ENCODE results near the gene TMEM181. TPM values are rescaled to one million over a fixed set of nuclear protein-coding genes. Genes with fewer than 3 reads are reported as not detected.

The TMEM181 gene
- total RNA-seq, 1 donor from 2014 or later = 37.9 TPM

DNA sequence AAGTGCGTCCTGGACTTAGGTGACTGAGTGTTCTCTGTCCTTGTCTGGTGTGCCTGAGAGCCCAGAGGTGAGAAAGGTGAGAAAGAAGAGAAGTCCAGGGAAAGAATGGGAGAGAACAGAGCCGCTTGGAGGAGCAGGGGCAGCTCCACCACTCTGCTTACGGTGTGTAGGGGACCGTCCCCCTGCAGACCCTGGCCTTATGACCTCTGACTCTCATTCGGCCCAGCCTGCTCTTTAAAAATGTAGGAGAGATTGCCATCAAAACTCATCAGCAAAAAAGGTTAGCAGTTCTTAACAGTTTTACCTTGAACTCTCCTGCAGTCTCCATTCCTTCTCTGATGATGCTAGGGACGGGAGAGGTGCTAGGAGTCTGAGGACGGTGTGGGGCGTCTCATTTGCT is 2.0 kb downstream of the TMEM181 start:
- DNase-seq (ENCODE audit: low spot score) = no peak

- DNase-seq (ENCODE audit: low spot score) = no peak
Observed at GRCh38 chr6:158564243-158565121, 4.6 kb downstream of the TMEM181 start.

GRCh38 chr6:158565122-158565429 is 5.2 kb downstream of the TMEM181 start:
- DNase-seq (ENCODE audit: low spot score) = no peak

DNA sequence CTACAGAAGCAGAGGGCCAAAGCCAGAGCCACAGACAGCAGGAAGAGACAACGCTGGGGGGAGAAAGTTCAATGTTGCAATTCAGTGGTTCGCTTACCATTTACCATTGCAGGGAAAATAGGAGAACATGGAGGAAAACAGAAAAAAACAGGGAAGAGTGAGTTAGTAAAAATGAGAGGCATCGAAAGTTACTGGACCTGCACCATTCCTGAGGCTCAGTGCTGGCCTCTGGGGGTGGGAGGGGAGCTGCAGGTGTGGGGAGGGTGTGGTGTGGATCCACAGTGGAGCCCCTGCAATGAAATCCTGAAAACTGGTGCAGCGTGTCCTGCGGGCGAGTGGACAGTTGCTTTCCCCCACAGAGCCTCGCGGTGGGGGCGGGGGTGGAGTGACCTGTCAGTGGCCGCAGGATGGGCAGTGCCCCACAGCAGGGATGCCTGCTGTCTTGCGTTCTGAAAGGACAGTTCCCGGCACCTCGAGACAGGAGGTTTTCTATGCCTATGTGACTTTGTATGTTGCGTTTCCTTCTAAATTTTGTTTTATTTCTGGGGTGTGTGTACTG is 5.7 kb downstream of the TMEM181 start:
- no peak for DNase-seq (ENCODE audit: low spot score)

- no peak for DNase-seq (ENCODE audit: low spot score)
Observed at GRCh38 chr6:158566207-158566818, 6.4 kb downstream of the TMEM181 start.

DNA sequence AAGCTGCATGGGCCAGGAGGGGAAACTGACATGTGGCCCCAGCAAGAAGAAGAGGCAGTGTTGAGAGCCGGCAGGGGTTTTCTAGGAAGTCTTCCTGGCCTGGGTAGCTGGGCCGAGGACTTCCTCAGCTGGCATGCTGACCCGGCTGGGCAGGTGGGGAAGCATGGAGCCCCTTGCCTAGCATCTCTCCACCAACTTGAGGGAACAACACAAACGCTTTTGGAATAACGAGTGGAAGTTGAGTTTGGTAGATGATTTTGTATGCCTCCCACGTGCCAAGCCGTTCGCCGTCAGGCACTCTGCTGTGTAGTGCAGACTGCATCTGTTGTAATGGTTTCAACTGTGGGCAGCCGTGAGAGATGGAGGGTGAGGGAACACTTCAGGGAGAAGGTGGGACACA is 7.3 kb downstream of the TMEM181 start:
- no peak for DNase-seq (ENCODE audit: low spot score)

DNA sequence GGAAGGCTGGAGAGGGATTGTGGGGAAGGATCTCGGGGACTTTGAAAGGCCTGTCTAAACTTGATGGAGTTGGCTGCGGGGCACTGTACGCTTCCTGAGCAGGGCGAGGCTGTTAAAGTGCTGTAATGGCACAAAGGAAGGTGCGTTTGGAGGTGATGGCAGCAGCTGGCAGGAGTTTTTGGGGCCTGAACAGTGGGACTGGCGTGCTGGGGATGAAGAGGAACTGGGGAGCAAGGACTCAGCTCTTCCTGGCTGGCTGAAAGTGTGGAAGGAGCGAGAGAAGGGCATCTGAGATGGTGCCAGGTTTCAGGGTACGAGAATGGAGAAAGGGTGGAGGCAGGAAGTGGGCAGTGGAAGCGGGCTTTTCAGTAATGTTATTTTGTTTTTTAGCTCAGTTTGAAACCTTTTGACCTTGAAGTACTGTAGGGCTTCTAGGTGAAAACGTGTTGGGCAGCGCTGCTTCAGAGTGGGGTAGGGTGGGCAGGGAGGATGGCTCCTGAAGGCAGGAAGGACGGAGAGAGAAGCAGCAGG is 8.0 kb downstream of the TMEM181 start:
- no peak for DNase-seq (ENCODE audit: low spot score)

DNA sequence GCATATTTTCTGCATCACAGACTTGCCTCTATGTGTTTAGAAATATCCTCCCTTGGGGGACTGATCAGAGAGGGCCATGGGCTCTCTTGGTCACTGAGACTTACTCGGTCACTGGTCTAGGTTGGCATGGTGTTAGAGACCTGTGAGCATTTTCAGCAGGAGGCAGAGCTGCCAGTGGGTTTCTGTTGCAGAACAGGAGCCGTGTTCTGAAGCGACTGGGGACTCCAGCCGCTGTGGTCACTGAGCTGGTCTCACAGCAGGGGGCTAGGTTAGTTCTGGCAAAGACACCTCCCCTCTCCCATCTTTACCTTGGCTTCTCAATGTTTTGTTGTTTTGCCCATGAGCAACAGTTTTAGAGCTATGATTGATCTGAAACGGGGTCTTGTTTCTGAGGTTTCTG is 8.7 kb downstream of the TMEM181 start:
- no peak for DNase-seq (ENCODE audit: low spot score)

DNA sequence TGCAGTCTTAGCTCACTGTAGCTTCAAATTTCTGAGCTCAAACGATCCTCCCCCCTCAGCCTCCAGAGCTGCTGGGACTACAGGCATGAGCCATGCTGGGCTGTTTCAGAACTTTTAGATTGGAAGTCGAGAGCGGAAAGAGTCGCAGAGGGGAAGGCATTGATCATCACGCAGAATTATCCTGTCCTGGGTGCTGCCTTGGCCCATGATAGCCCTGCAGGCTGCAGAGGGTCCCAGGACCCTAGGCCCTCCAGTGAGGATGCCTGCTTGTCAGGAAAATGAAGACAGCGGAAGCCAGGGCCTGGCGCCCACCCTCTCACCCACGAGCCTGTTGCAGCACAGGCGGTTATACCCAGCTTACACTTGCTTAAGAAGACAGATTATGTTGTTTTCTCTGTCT is 9.1 kb downstream of the TMEM181 start:
- no peak for DNase-seq (ENCODE audit: low spot score)

DNA sequence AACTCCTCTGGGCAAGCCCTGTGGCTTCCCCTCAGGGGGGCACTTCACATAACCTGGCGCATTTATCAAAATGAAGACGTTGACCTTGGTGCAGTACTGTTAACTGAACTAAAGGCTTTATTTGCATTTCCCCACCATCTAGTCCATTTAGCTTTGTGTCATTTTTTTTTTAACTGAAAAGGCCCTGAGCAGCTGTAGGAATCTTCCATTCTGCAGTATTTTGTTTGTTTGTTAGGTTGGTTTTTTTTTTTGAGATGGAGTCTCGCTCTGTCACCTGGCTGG is 10.7 kb downstream of the TMEM181 start:
- no peak for DNase-seq (ENCODE audit: low spot score)

GRCh38 chr6:158571826-158572652 is 12.1 kb downstream of the TMEM181 start:
- DNase-seq (ENCODE audit: low spot score) = peak; percentile 57

GRCh38 chr6:158572653-158573541 is 13.0 kb downstream of the TMEM181 start:
- no peak for DNase-seq (ENCODE audit: low spot score)

- DNase-seq (ENCODE audit: low spot score) = no peak
Observed at GRCh38 chr6:158573542-158573931, 13.6 kb downstream of the TMEM181 start.

- no peak for DNase-seq (ENCODE audit: low spot score)
Observed at GRCh38 chr6:158574800-158575199, 14.9 kb downstream of the TMEM181 start.

DNA sequence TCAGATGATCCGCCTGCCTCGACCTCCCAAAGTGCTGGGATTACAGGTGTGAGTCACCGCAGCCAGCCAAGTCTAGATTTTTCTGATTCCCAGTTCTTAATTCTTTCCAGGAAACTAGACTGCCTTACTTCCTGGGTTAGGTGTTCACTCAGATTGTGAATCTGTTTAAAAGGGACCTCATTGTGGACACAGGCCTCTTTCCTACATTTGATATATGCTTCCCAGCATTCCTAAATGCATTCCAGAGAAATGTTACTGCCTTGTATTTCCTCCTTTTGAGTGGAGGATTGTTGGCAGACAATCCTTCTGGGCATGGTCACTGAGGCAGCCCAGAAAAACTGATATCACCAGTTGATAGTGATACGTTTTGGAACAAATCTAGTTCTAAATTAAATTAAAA is 15.7 kb downstream of the TMEM181 start:
- DNase-seq (ENCODE audit: low spot score) = no peak

DNA sequence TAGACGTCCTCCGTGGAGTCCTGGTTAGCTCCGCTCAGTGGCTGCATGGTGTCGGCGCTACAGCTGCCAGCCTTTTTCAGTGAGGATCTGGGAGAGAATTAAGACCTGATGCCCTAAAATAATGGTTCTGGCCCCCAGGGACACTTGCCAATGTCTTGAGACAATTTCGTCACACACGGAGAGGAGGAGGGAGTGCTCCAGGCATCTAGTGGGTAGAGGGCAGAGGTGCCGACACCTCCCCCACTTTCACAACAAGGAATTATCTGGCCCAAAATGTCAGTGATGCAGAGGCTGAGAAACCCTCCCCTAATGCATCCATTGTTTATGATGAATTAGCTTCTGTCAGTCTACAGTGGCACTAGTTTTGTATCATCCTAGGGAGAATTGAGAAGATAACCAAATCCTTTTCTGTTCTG is 24.4 kb downstream of the TMEM181 start:
- no peak for DNase-seq (ENCODE audit: low spot score)

DNA sequence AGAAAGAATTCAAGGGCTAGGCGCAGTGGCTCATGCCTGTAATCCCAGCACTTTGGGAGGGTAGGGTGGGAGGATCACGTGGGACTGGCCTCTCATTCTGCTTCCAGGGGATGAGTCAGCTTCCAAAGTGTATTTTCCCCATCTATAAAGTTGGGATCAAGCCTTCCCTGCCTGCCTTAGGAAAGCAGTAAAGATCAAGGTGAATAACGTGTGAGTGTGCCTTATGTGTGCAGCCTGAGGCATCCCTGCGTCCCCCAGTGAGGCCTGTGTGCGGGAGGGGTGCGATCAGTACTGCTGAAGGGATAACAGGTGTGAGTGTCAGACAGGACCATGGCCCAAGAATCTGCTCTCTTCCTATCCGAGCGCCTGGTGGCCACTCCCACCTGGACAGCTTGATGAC is 26.8 kb downstream of the TMEM181 start:
- no peak for DNase-seq (ENCODE audit: low spot score)

- no peak for DNase-seq (ENCODE audit: low spot score)
Observed at GRCh38 chr6:158589366-158589765, 29.5 kb downstream of the TMEM181 start.

- no peak for DNase-seq (ENCODE audit: low spot score)
Observed at GRCh38 chr6:158591134-158591809, 31.4 kb downstream of the TMEM181 start.

GRCh38 chr6:158591810-158592209 is 31.9 kb downstream of the TMEM181 start:
- no peak for DNase-seq (ENCODE audit: low spot score)

- DNase-seq (ENCODE audit: low spot score) = no peak
Observed at GRCh38 chr6:158593670-158594069, 33.8 kb downstream of the TMEM181 start.

Data from mucosa of gallbladder (tissue), 1 donor.